ENCODE measurements around the gene LYRM4.

LYRM4 gene

DNA sequence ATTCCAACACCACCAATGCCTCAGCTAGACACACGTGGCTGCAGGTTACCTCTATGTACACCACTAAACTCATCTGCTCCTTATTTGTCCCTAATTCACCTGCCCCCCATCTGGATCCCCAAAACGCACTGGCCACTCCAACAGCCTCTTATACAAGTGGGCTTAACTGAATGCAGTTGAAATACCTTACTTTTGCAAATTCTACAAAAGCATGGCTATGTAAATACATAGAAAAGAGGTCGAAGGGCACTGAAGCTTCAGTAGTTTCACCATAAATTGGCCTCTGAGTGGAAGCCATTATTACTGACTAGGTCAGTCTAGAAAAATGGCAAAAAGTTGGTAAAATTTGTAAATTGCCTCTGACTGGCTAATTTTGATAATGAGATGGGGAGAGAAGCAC lies 186.8 kb downstream of the LYRM4 start:
- Histone ChIP-seq H3K27ac (no peak overlapping the region), H3K27me3 (replicated peaks) (no peaks in the 10 kb centered on the region), H3K4me3 (ENCODE audit: low read depth, low read length) (no peak overlapping the region), H3K36me3 (replicated peaks) (no peaks in the 10 kb centered on the region)
- TF ChIP-seq, protein P1, sequence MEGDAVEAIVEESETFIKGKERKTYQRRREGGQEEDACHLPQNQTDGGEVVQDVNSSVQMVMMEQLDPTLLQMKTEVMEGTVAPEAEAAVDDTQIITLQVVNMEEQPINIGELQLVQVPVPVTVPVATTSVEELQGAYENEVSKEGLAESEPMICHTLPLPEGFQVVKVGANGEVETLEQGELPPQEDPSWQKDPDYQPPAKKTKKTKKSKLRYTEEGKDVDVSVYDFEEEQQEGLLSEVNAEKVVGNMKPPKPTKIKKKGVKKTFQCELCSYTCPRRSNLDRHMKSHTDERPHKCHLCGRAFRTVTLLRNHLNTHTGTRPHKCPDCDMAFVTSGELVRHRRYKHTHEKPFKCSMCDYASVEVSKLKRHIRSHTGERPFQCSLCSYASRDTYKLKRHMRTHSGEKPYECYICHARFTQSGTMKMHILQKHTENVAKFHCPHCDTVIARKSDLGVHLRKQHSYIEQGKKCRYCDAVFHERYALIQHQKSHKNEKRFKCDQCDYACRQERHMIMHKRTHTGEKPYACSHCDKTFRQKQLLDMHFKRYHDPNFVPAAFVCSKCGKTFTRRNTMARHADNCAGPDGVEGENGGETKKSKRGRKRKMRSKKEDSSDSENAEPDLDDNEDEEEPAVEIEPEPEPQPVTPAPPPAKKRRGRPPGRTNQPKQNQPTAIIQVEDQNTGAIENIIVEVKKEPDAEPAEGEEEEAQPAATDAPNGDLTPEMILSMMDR (IDR thresholded peaks at IDR 0.05; ENCODE audit: low read depth, low read length, missing control alignments) = no peak
- DNase-seq = no peak
- in situ Hi-C loops (cut with HindIII; ENCODE audit: low pct_ligation_motif_present, low sequenced_read_pairs) = no loop called here

DNA sequence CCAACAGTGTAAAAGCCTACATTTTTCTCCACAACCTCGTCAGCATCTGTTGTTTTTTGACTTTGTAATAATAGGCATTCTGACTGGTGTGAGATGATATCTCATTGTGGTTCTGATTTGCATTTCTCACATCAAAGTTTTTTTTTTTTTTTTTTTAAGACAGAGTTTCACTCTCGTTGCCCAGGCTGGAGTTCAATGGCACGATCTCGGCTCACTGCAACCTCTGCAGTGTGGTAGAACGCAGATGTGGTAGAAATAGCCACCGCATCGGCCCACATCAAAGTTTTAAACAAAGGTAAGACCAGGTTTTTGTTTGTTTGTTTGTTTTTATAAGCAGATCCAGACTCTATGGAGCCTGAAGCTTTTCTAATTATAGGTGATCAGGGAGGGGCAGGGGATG lies 188.3 kb downstream of the LYRM4 start:
- in situ Hi-C loops (cut with HindIII; ENCODE audit: low pct_ligation_motif_present, low sequenced_read_pairs) = no loop called here
- H3K27me3 ChIP-seq (replicated peaks) = no peaks in the 10 kb centered on the region
- H3K4me3 ChIP-seq (ENCODE audit: low read depth, low read length) = no peak overlapping the region
- TF ChIP-seq, protein P1 (IDR thresholded peaks at IDR 0.05; ENCODE audit: low read depth, low read length, missing control alignments) = no peak
- H3K27ac ChIP-seq = no peak overlapping the region
- no peak for DNase-seq
- H3K36me3 ChIP-seq (replicated peaks) = no peaks in the 10 kb centered on the region

DNA sequence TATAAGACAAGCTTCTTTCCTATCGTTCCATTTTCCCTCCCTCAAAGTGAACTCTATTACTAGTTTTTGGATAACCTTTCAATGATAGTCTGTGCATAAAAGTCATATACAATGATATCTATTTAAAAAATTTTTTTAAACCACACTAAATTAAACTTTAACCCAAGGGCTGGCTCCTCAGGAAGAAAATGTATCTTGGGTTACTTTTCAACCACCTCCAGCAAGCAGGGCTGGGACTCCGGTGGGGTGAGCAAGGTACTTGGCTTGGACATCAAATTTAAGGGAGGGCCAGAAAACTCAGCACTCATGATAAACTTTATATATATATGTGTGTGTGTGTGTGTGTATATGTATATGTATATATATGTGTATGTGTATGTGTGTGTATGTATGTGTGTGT lies 189.5 kb downstream of the LYRM4 start:
- H3K27ac ChIP-seq = no peak overlapping the region
- TF ChIP-seq, protein P1 (IDR thresholded peaks at IDR 0.05; ENCODE audit: low read depth, low read length, missing control alignments) = no peak
- H3K27me3 ChIP-seq (replicated peaks) = no peaks in the 10 kb centered on the region
- H3K4me3 ChIP-seq (ENCODE audit: low read depth, low read length) = no peak overlapping the region
- in situ Hi-C loops (cut with HindIII; ENCODE audit: low pct_ligation_motif_present, low sequenced_read_pairs) = no loop called here
- H3K36me3 ChIP-seq (replicated peaks) = no peaks in the 10 kb centered on the region
- DNase-seq = no peak

GRCh38 chr6:5068153-5068751 lies 192.5 kb downstream of the LYRM4 start:
- DNase-seq = no peak
- Histone ChIP-seq H3K36me3 (replicated peaks) (no peaks in the 10 kb centered on the region), H3K27me3 (replicated peaks) (no peaks in the 10 kb centered on the region), H3K27ac (no peak overlapping the region), H3K4me3 (ENCODE audit: low read depth, low read length) (no peak overlapping the region)
- TF ChIP-seq, protein P1 (IDR thresholded peaks at IDR 0.05; ENCODE audit: low read depth, low read length, missing control alignments) = no peak
- in situ Hi-C loops (cut with HindIII; ENCODE audit: low pct_ligation_motif_present, low sequenced_read_pairs) = no loop called here

GRCh38 chr6:5067305-5067704 lies 193.4 kb downstream of the LYRM4 start:
- no peak overlapping the region for H3K4me3 ChIP-seq (ENCODE audit: low read depth, low read length)
- in situ Hi-C loops (cut with HindIII; ENCODE audit: low pct_ligation_motif_present, low sequenced_read_pairs) = no loop called here
- TF ChIP-seq, protein P1 (IDR thresholded peaks at IDR 0.05; ENCODE audit: low read depth, low read length, missing control alignments) = no peak
- H3K27me3 ChIP-seq (replicated peaks) = no peaks in the 10 kb centered on the region
- no peaks in the 10 kb centered on the region for H3K36me3 ChIP-seq (replicated peaks)
- H3K27ac ChIP-seq = no peak overlapping the region
- no peak for DNase-seq

DNA sequence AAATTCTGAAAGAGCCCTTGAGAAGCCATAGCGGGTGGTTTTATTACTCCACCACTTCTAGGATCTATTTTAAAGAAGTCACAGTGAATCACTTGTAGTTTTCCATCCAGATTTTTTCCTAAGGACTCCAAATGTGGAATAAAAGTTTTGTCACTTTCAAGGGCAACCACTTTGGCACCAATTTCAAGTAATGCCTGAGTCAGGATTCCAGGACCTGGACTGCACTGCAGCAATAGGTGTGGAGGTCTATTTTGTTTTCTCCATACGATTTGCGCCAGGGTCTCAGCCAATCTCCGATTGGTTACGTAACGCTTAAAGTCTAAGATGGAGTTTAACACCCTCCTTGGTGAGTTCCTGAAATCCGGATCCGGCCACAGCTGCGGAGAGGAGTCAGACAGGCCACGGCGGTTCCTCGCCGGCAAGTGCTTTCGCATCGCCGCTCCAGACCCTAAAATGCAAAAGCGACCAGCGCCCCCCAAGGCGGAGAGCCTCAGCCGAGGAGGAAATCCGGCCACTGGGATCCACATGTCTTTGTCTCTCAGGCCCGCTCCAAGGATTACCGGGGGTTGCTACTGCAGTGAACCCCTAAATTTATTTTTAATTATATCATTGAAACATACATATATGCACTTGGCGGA lies 194.2 kb downstream of the LYRM4 start:
- no peak overlapping the region for H3K4me3 ChIP-seq (ENCODE audit: low read depth, low read length)
- in situ Hi-C loops (cut with HindIII; ENCODE audit: low pct_ligation_motif_present, low sequenced_read_pairs) = no loop called here
- H3K27ac ChIP-seq = no peak overlapping the region
- no peaks in the 10 kb centered on the region for H3K36me3 ChIP-seq (replicated peaks)
- H3K27me3 ChIP-seq (replicated peaks) = no peaks in the 10 kb centered on the region
- TF ChIP-seq, protein P1 (IDR thresholded peaks at IDR 0.05; ENCODE audit: low read depth, low read length, missing control alignments) = no peak
- DNase-seq = no peak
